Activated T-helper 17 cell treated with anti-CD3 and anti-CD28 coated beads, Interleukin-2, amount 50 U/mL, for 72 hours (primary cell): ENCODE data around the gene SLC43A3. TPM values are rescaled to one million over a fixed set of nuclear protein-coding genes. Genes with fewer than 3 reads are reported as not detected.

Experiments used
- ATAC-seq: fragments of 150-1000 bp; cut with Tn5 transposase; replicated peaks from 2 replicates; pipeline ENCODE4 v1.10.0; 2021; ENCODE audit warnings: mild to moderate bottlenecking, moderate library complexity
- H3K27ac Mint-ChIP-seq: one replicate; pipeline ENCODE4 v1.8.0; 2022; ENCODE audit warnings: mixed read lengths
- H3K27me3 Mint-ChIP-seq: one replicate; pipeline ENCODE4 v1.8.0; 2022; ENCODE audit warnings: mixed read lengths
- H3K36me3 Mint-ChIP-seq: one replicate; pipeline ENCODE4 v1.8.0; 2022; ENCODE audit warnings: low read depth, mild to moderate bottlenecking, mixed read lengths
- H3K4me1 Mint-ChIP-seq: one replicate; pipeline ENCODE4 v1.8.0; 2022; ENCODE audit warnings: mixed read lengths
- H3K4me3 Mint-ChIP-seq: one replicate; pipeline ENCODE4 v1.8.0; 2022; ENCODE audit warnings: mild to moderate bottlenecking, mixed read lengths
- H3K9me3 Mint-ChIP-seq: one replicate; pipeline ENCODE4 v1.8.0; 2022; ENCODE audit warnings: mixed read lengths
- total RNA-seq, 2 donors: library from RNA; stranded (reverse); gene quantifications; one replicate each; pipeline ENCODE4 v1.2.3, GENCODE V29; 2022

SLC43A3 gene
- total RNA-seq, 2 donors from 2014 or later, result 346 to 386 TPM

GRCh38 chr11:57396744-57397143, 30.2 kb downstream of the SLC43A3 start:
- Mint-ChIP-seq H3K9me3 (no peaks in the 10 kb centered on the region), H3K27me3 (no peaks in the 10 kb centered on the region), H3K4me1 (no peaks in the 10 kb centered on the region), H3K4me3 (no peak overlapping the region), H3K27ac (no peak overlapping the region), H3K36me3 (no peaks in the 10 kb centered on the region)
- no peak for ATAC-seq

DNA sequence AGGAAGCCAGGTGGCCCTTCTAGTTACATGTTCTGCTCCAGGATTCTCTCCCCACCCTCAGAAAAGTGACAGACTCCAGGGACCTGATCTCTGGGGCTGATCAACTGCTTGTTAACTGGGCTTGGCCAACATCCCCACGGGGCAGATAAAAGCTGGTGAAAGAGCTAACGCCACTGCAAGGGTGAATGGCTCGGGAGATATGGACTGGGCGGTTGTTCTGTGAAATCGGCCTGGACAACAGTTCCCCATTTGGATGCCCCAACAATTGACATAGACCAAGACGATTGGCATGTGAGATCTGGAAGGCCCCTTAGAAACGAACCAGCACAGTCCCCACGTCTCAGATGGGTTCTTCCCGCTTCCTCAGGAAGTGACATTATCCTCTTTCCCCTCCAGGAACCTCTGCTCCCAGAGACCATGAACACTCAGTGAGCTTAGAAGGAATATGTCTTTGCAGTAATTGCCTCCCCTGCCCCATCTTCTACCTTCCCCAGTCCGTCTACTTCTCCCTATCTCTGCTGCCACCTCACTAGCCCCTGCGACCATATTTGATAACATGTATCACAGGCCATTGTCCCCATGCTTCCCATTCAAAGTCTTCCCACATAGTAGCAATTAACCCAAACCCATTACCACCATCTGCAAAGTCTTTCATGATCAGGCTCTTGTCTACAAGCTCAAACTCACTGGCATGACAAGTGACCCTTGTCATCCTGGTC, 30.9 kb downstream of the SLC43A3 start:
- H3K9me3 Mint-ChIP-seq, result no peaks in the 10 kb centered on the region
- no peak overlapping the region for H3K4me3 Mint-ChIP-seq
- no peaks in the 10 kb centered on the region for H3K27me3 Mint-ChIP-seq
- no peaks in the 10 kb centered on the region for H3K36me3 Mint-ChIP-seq
- no peaks in the 10 kb centered on the region for H3K4me1 Mint-ChIP-seq
- no peak overlapping the region for H3K27ac Mint-ChIP-seq
- ATAC-seq, result no peak

- Mint-ChIP-seq H3K4me1 (no peaks in the 10 kb centered on the region), H3K36me3 (no peaks in the 10 kb centered on the region), H3K4me3 (no peak overlapping the region), H3K9me3 (no peaks in the 10 kb centered on the region), H3K27me3 (no peaks in the 10 kb centered on the region), H3K27ac (no peak overlapping the region)
- no peak for ATAC-seq
Observed at GRCh38 chr11:57394203-57394965, 32.5 kb downstream of the SLC43A3 start.

GRCh38 chr11:57392763-57393105, 34.2 kb downstream of the SLC43A3 start:
- no peak overlapping the region for H3K4me3 Mint-ChIP-seq
- no peak overlapping the region for H3K27ac Mint-ChIP-seq
- ATAC-seq, result no peak

GRCh38 chr11:57392066-57392762, 34.7 kb downstream of the SLC43A3 start:
- H3K9me3 Mint-ChIP-seq, result no peaks in the 10 kb centered on the region
- H3K4me1 Mint-ChIP-seq, result no peaks in the 10 kb centered on the region
- no peak overlapping the region for H3K27ac Mint-ChIP-seq
- H3K27me3 Mint-ChIP-seq, result no peaks in the 10 kb centered on the region
- H3K4me3 Mint-ChIP-seq, result no peak overlapping the region
- ATAC-seq, result no peak
- no peaks in the 10 kb centered on the region for H3K36me3 Mint-ChIP-seq

More at GRCh38 chr11:57392763-57393105, 34.2 kb downstream of the SLC43A3 start:
- H3K9me3 Mint-ChIP-seq, result no peaks in the 10 kb centered on the region
- no peaks in the 10 kb centered on the region for H3K4me1 Mint-ChIP-seq
- H3K27me3 Mint-ChIP-seq, result no peaks in the 10 kb centered on the region
- no peaks in the 10 kb centered on the region for H3K36me3 Mint-ChIP-seq

- no peaks in the 10 kb centered on the region for H3K27me3 Mint-ChIP-seq
- H3K9me3 Mint-ChIP-seq, result no peaks in the 10 kb centered on the region
- H3K4me1 Mint-ChIP-seq, result no peaks in the 10 kb centered on the region
- no peak overlapping the region for H3K4me3 Mint-ChIP-seq
- no peaks in the 10 kb centered on the region for H3K36me3 Mint-ChIP-seq
- no peak for ATAC-seq
- H3K27ac Mint-ChIP-seq, result no peak overlapping the region
Observed at GRCh38 chr11:57391539-57391938, 35.4 kb downstream of the SLC43A3 start.

DNA sequence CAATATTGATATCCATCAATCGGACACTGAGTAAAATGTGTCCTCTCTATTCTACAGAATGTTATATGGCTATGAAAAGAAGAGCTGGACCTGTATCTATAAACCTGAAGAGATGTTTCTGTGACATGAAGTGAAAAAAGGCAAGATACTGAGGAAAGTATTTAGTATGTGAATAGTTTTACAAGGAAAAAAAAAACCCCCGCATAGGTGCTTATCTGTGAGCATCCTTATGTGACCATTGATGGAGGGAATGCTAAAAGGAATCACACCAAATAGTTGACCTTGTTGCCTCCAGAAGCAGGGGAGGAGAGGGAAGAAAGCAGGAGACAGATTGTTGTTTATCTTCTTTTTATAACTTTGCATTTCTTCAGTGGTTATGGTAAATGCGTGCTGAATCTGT, 35.8 kb downstream of the SLC43A3 start:
- Mint-ChIP-seq H3K27ac (no peak overlapping the region), H3K4me1 (no peaks in the 10 kb centered on the region), H3K4me3 (no peak overlapping the region), H3K36me3 (no peaks in the 10 kb centered on the region), H3K9me3 (no peaks in the 10 kb centered on the region), H3K27me3 (no peaks in the 10 kb centered on the region)
- ATAC-seq, result no peak

DNA sequence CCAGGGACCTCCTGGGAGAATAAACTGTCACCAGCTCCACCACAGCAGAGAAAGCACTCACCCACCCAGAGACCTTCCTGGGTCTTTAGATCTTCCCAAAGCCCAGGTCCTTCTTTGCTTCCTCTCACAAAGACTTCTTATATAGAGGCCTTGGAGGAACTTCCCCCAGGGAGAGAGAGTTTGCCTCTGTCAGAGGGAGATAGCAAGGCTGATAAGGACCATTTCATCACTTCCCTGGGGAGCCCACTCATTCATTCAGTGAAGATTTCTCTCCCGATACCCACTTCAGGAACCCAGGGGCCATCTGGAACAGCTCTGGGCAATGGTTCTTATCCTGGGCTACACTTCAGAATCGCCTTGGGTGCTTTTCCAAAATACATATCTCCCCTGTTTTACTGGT, 36.4 kb downstream of the SLC43A3 start, which contains the start of gene PRG2:
PRG2 (minus strand) TSS at position 116 of the 400 bp plus-strand sequence. CDS start 706 bp downstream, outside the sequence.
- no peak within 1 kb of the TSS for H3K27ac Mint-ChIP-seq
- no peaks in the 10 kb centered on the region for H3K4me1 Mint-ChIP-seq
- no peak for ATAC-seq
- H3K27me3 Mint-ChIP-seq, result no peaks in the 10 kb centered on the region
- no peak within 1 kb of the TSS for H3K4me3 Mint-ChIP-seq
- no peaks in the 10 kb centered on the region for H3K36me3 Mint-ChIP-seq
- no peaks in the 10 kb centered on the region for H3K9me3 Mint-ChIP-seq

- Mint-ChIP-seq H3K9me3 (no peaks in the 10 kb centered on the region), H3K4me3 (no peak overlapping the region), H3K4me1 (no peaks in the 10 kb centered on the region), H3K36me3 (no peaks in the 10 kb centered on the region), H3K27ac (no peak overlapping the region), H3K27me3 (no peaks in the 10 kb centered on the region)
- no peak for ATAC-seq
Observed at GRCh38 chr11:57387289-57388030, 39.5 kb downstream of the SLC43A3 start.

- no peaks in the 10 kb centered on the region for H3K9me3 Mint-ChIP-seq
- no peak for ATAC-seq
- no peak overlapping the region for H3K27ac Mint-ChIP-seq
- H3K4me1 Mint-ChIP-seq, result no peaks in the 10 kb centered on the region
- H3K27me3 Mint-ChIP-seq, result no peaks in the 10 kb centered on the region
- H3K4me3 Mint-ChIP-seq, result no peak overlapping the region
- no peaks in the 10 kb centered on the region for H3K36me3 Mint-ChIP-seq
Observed at GRCh38 chr11:57386178-57386940, 40.6 kb downstream of the SLC43A3 start.

- no peaks in the 10 kb centered on the region for H3K9me3 Mint-ChIP-seq
- no peak within 1 kb of the TSS for H3K27ac Mint-ChIP-seq
- H3K27me3 Mint-ChIP-seq, result peaks cover 13% of the 10 kb centered on the region
- H3K4me1 Mint-ChIP-seq, result no peaks in the 10 kb centered on the region
- H3K4me3 Mint-ChIP-seq, result no peak within 1 kb of the TSS
- no peaks in the 10 kb centered on the region for H3K36me3 Mint-ChIP-seq
- no peak for ATAC-seq
Observed at GRCh38 chr11:57380975-57381374, 45.9 kb downstream of the SLC43A3 start, which contains the start of gene PRG3. Gene PRG3 (minus strand): TSS chr11:57381150. CDS start chr11:57380708, 442 bp downstream.

DNA sequence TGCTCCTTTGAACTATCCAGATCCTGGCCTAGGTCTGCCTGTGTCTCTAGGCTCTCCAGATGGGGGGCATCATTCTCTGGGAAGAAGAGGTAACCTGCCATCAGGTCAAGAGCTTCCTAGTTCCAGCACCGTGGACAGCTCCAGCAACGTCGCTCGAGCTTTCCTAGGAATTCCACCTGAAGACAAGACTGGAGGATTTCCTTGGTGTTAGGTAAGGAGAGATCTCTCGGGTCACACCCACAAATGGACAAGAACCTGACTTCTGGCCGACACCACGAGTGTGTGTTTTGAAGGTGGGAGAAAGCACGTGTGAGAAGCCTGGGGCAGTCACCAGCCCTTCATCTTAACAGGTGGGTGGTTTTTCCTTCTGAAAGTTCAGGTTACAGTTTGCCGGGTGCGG, 47.2 kb downstream of the SLC43A3 start:
- H3K9me3 Mint-ChIP-seq, result no peaks in the 10 kb centered on the region
- H3K27ac Mint-ChIP-seq, result no peak overlapping the region
- H3K4me3 Mint-ChIP-seq, result no peak overlapping the region
- no peaks in the 10 kb centered on the region for H3K4me1 Mint-ChIP-seq
- no peak for ATAC-seq
- H3K27me3 Mint-ChIP-seq, result peaks cover 13% of the 10 kb centered on the region
- H3K36me3 Mint-ChIP-seq, result no peaks in the 10 kb centered on the region

DNA sequence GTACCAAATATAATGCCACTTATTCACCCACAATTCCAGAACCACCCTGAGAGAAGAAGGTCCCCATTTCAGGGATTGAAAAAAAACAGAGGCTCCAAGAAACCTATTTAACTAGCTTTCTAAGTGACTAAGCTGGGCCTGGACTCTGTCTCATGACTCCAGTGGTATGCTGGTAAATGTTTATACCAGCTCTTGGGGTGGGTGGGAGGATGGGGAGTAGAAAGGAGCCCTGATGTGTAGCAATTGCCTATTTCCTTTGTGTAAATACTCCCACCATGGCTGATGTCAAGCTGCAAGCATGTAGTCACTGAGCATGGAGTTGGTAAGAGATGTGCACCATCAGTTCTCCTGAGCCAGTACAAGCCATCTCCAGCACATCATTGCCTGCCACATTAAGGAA, 48.7 kb downstream of the SLC43A3 start:
- Mint-ChIP-seq H3K9me3 (no peaks in the 10 kb centered on the region), H3K4me3 (no peak overlapping the region), H3K4me1 (no peaks in the 10 kb centered on the region), H3K36me3 (no peaks in the 10 kb centered on the region), H3K27ac (no peak overlapping the region), H3K27me3 (peaks cover 13% of the 10 kb centered on the region)
- no peak for ATAC-seq

DNA sequence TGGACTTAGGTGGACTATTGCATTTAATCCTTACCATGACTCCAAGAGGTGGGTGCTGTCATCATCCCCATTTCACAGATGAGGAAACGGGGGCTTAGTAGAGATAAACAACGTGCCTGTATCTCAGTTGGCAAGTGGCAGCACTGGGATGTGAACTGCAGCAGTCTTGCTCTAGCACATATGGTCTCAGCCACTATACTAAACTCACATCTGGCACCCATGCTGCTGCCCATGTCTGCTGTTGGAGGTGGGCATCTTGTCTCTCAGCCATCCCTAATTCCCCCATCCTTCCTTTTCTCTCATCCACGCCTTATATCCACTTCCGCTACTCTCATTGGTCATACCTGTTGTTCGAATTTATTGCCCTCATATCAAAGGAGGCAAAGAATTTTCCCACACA, 49.8 kb downstream of the SLC43A3 start:
- no peaks in the 10 kb centered on the region for H3K4me1 Mint-ChIP-seq
- H3K9me3 Mint-ChIP-seq, result no peaks in the 10 kb centered on the region
- peaks cover 13% of the 10 kb centered on the region for H3K27me3 Mint-ChIP-seq
- no peaks in the 10 kb centered on the region for H3K36me3 Mint-ChIP-seq
- no peak overlapping the region for H3K27ac Mint-ChIP-seq
- no peak for ATAC-seq
- no peak overlapping the region for H3K4me3 Mint-ChIP-seq
